K562 (cell line): ENCODE results near the gene ARF4. TPM values are rescaled to one million over a fixed set of nuclear protein-coding genes. Genes with fewer than 3 reads are reported as not detected.

Source experiments
- CREB3 ChIP-seq: fragments of 450-650 bp; conservative IDR thresholded peaks from 2 replicates; pipeline ENCODE4 v1.6.1; 2016; ENCODE audit warnings: missing genetic modification characterization, low read depth, mild to moderate bottlenecking, missing compliant biosample characterization, moderate library complexity
- E2F1 ChIP-seq: sonication (generic); formaldehyde crosslinking; IDR thresholded peaks from 2 replicates; pipeline ENCODE4 v1.8.1; 2023; ENCODE audit warnings: mild to moderate bottlenecking, missing genetic modification reagents, moderate library complexity
- GTF2F1 ChIP-seq: IDR thresholded peaks from 2 replicates; pipeline ENCODE4 v1.6.1; 2011; ENCODE audit warnings: low read depth, low read length, improper control_type of control experiment
- HMGN3 ChIP-seq: IDR thresholded peaks from 2 replicates; pipeline ENCODE4 v1.6.1; 2011; ENCODE audit warnings: borderline replicate concordance, low read depth, mild to moderate bottlenecking, mixed read lengths, low read length; ENCODE audit not compliant: insufficient read length; ENCODE audit errors: extremely low read depth
- MNT ChIP-seq, 2 experiments: fragments of 450-650 bp; conservative IDR thresholded peaks; 2 replicates each; pipeline ENCODE4 v1.6.1; 2017; ENCODE audit warnings: mild to moderate bottlenecking in 2 of 2, moderate library complexity in 2 of 2
- YY1 ChIP-seq, 3 experiments: IDR thresholded peaks; 2 replicates each; pipeline ENCODE4 v1.6.1; 2011; ENCODE audit warnings: low read length in 2 of 3, mild to moderate bottlenecking in 2 of 3, moderate library complexity in 2 of 3, borderline replicate concordance in 1 of 3, control low read depth in 1 of 3, low read depth in 1 of 3; ENCODE audit not compliant: insufficient read depth in 3 of 3, insufficient replicate concordance in 2 of 3, control insufficient read depth in 1 of 3, insufficient read length in 1 of 3; ENCODE audit errors: extremely low read depth in 1 of 3
- ZC3H4 ChIP-seq: sonication (generic); formaldehyde crosslinking; IDR thresholded peaks from 2 replicates; pipeline ENCODE4 v1.9.0; 2021; ENCODE audit warnings: missing genetic modification reagents, borderline replicate concordance
- ZNF280B ChIP-seq: fragments of 250-450 bp; sonication (Bioruptor Pico); IDR thresholded peaks from 2 replicates; pipeline ENCODE4 v1.5.1; 2021; ENCODE audit warnings: mild to moderate bottlenecking
- ZNF589 ChIP-seq: fragments of 200-800 bp; sonication (Bioruptor generic); IDR thresholded peaks from 2 replicates; pipeline ENCODE4 v1.6.1; 2016; ENCODE audit warnings: low read depth, missing genetic modification characterization, missing compliant biosample characterization
- ZNF696 ChIP-seq: fragments of 250-450 bp; sonication (Bioruptor Pico); conservative IDR thresholded peaks from 2 replicates; pipeline ENCODE4 v1.4.0; 2020; ENCODE audit warnings: mild to moderate bottlenecking, moderate library complexity
- polyA plus RNA-seq, 8 experiments: library from polyadenylated mRNA; depleted of rRNA in 4 of 8; stranded (reverse) in 5 of 8; unstranded in 3 of 8; fragments of >200 nt; fragmentation: Nextera tagmentation in 2 of 8; fragmentation: Illumina TruSeq in 1 of 8; extraction: Ambion mirVana in 2 of 8; extraction: Trizol in 1 of 8; gene quantifications; 2 replicates each; pipeline versions ENCODE4 v1.2.1 to v1.2.3, GENCODE V29; 2011 to 2014; ENCODE audit warnings: inconsistent platforms in 1 of 8, missing spikeins in 1 of 8
- total RNA-seq, 7 experiments: library from RNA; depleted of rRNA in 6 of 7; stranded (reverse); fragments of >200 nt in 6 of 7; fragmentation: Illumina TruSeq in 2 of 7; extraction: Trizol in 2 of 7; gene quantifications; 2 replicates each; pipeline versions ENCODE4 v1.2.1 to v1.2.3, GENCODE V29; 2011 to 2021; ENCODE audit warnings: low replicate concordance in 1 of 7

Gene ARF4
- total and polyA plus RNA-seq, 9 of the 15 experiments (the other 6 are each of a cell fraction or from before 2014, with no cell fraction given) = 41.1 to 273 (median 83.8) TPM

GRCh38 chr3:57555738-57556458, 41.2 kb downstream of the ARF4 start, which contains the start of gene PDE12 (continued):
- TF ChIP-seq ZNF280B (CRISPR knock-in tag) (no peak), E2F1 (no peak), CREB3 (tag) (peak; percentile 91), HMGN3 (no peak), ZNF589 (peak; percentile 89; the same call in 1 of the 2 replicates), YY1 (IDR thresholded peaks at IDR 0.05; ENCODE audit: borderline replicate concordance in 1 of 3, control insufficient read depth in 1 of 3, extremely low read depth in 1 of 3, insufficient read depth in 3 of 3, insufficient read length in 1 of 3, insufficient replicate concordance in 2 of 3, low read depth in 1 of 3, low read length in 2 of 3) (peak in 2 of 3 experiments; percentile 32 to 51), ZNF696 (CRISPR knock-in tag) (no peak), MNT (conservative IDR thresholded peaks at IDR 0.05) (peak; percentile 94 to 97), ZC3H4 (no peak), GTF2F1 (0 out of 2 replicates have a peak, but pooled peaks have one; percentile 31)
- TF ChIP-seq, all 486 proteins: peak for 179
